Lower leg skin (tissue), 3 donors: Measurements from ENCODE around the gene CC2D2A.

Source experiments
- CTCF ChIP-seq, 3 donors: fragments of 450-650 bp; IDR thresholded peaks; one replicate each; pipeline ENCODE4 v1.5.1; 2016; ENCODE audit warnings: antibody characterized with exemption in 3 of 3, mild to moderate bottlenecking in 3 of 3, moderate library complexity in 2 of 3
- POLR2A ChIP-seq, 2 donors: fragments of 450-650 bp; IDR thresholded peaks; one replicate each; pipeline ENCODE4 v1.6.1; 2016 to 2017; ENCODE audit warnings: antibody characterized with exemption in 2 of 2, mild to moderate bottlenecking in 1 of 2, moderate library complexity in 1 of 2

GRCh38 chr4:15550491-15550890, 80.8 kb downstream of the CC2D2A start:
- TF ChIP-seq CTCF (IDR thresholded peaks at IDR 0.05): no peak
- no peak for TF ChIP-seq POLR2A (IDR thresholded peaks at IDR 0.05)
